ENCODE results near the gene VPS4A.
"Not testable (repeated sequence)": the region's sequence is repeated elsewhere in the genome, so short reads cannot be mapped to it uniquely, and the experiment has no call there.

Gene VPS4A

DNA sequence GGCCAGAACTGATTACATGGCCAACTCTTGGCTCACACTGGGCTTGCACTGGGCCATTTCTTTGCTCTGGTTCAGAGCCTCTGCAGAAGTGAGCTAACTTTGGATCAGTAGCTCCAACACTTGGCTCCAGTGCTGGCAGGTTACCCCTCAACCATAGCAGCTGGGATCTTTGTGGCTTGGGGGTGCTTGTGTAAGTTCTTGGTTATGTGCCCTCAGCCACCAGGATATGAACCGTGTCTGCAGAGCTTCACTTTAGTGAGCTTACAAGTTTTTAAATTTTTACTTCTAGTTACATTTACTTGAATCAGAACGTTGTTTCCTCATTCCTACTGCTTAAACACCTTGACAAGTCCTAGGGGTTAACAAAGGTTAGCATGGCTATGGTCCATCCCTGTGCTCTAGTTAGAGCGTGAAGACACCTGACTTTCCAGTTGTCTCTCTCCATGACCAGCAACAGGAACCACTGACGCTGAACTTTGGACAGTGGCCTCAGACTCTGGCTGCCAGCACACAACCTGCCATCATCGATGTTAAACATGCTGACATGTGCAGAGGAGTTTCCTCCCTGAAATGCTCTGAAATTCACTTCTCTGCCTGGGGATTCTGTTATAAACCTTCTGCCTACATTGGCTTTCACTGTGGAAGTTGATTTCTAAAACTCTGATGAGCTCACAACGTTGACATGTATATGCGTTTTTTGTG lies 15.2 kb downstream of the VPS4A start:
- DNase-seq (ENCODE audit: low read depth in 2 of 3, low spot score in 1 of 3): no peak

DNA sequence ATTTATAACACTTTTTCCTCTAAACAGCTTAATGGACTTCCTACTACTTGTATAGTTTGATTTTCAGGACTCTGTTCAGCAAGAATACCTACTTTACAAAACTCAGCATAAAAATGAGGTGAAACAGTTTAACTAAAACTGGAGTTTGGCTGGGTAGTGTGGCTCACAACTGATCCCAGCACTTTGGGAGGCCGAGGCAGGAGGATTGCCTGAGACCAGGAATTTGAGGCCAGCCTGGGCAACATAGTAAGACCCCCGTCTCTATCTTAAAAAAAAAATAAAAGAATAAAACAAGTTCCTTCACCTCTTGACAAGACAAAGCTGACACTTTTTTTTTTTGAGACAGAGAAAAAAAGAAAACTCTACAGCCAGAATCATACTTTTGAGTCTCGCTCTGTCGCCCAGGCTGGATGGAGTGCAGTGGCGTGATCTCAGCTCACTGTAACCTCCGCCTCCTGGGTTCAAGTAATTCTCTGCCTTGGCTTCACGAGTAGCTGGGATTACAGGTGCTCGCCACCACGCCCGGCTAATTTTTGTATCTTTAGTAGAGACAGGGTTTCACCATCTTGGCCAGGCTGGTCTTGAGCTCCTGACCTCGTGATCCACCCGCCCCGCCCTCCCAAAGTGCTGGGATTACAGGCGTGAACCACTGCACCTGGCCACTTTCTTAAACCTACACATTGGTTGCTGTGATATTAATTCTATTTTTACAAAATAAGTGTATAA lies 16.6 kb downstream of the VPS4A start:
- no peak for DNase-seq (ENCODE audit: low read depth in 2 of 3, low spot score in 1 of 3)

DNA sequence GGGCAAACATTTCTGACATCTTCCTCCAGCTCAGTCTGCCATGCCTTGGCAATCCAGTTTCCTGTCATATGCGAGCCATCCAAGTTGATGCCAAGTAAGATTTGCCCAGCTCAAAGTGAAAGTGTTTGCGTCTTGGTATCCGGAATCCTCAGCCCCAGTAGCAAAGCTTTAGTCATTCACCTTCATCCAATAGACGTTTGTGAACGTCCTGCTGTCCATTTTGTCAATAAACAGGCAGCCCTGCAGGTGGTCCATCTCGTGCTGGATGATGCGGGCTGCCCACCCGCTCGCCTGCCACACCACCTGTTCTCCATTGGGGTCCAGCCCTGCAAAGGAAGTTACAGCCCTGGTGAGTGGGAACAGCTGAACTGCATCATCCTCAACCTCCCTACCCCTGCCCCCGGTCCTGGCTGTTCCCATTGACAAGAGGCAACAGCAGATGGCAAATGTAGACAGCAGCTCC lies 17.7 kb downstream of the VPS4A start:
- DNase-seq (ENCODE audit: low read depth in 2 of 3, low spot score in 1 of 3): no peak

DNA sequence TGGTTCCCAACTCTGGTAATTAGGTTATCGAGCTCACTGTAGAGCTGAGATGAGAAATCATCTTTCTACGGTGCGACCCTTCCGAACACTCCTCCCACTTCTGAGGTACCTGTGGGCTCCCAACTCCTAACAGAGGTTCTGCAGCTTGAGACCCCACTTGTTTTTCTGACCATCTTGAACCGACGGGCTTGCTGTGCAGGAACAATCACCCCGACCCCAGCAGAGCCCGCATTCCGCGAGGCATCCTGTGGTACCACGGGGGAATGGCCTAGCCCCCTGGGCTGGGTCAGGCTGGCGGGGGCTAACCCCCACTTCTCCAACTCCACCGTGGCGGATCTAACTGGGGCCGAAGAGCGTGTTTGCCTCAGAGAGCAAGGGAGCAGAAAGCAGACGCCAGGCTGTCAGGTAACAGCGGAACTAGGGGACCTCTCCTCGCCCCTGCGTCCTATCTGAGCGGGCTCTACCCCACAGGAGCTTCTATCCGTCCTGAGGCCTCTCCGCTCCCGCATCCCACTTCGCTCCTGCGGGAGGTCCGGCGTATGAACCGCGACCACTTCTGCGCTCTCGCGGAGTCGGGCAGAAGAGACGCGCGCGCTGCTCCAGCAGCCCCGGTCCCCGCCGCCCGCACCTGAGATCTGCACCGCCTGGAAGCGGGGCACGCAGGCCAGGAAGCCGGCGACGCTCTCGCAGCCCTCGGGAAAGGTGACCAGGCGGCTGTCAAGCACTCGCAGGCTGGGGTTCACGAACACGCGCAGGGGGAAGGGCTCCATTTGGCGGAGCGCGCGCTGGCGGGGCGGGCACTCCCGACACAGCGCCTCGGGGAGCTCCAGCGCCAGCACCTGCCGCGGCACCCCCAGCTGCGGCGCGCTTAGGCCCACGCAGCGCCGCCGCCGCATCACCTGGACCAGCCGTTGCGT lies 18.5 kb downstream of the VPS4A start:
- peak in 2 of 3 donors; percentile 18 to 38 for DNase-seq (ENCODE audit: low read depth in 2 of 3, low spot score in 1 of 3)

DNA sequence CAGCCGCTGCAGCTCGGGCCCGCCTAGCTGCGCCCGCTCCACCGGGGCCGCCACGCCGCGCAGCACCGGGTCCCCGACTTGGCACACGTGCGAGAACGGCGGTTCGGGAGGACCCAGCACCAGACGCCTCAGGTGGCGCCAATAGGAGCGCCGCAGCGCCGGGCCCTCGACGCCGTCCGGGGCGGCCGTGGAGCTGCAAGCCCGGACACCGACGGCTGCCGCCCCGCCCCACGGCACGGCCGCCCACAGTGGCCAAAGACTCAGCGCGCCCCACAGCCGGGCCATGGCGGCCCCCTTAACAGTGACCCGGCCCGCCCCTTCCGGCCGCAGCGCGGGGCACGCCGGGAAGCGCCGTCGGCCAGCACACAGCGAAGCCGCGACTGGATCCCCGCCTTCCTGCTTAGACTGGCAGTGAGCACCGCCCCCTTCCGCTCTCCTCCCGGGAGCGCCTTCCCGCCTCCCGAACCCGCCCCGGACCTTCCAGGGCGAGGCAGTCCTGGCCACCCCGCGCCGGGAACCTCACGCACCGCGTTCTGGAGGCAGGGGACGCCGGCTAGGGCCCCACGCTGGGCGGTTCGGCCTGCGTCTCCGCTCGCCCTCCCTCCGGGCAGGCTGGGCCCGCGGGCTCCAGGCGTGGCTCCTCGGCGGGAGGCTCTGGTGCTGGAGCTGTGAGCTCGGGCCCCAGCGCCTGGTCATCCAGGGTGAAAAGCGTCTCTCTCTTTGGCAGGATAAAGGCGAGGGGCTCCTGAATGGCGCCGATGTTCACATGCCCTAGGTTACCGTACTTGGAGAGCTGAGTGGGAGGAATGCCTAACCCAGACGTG lies 19.3 kb downstream of the VPS4A start, which contains the start of gene PDF:
PDF (minus strand) TSS at position 303 of the 824 bp plus-strand sequence; CDS start at position 285, 18 bp downstream.
- peak; percentile 59 to 89 (median 71) for DNase-seq (ENCODE audit: low read depth in 2 of 3, low spot score in 1 of 3)

DNA sequence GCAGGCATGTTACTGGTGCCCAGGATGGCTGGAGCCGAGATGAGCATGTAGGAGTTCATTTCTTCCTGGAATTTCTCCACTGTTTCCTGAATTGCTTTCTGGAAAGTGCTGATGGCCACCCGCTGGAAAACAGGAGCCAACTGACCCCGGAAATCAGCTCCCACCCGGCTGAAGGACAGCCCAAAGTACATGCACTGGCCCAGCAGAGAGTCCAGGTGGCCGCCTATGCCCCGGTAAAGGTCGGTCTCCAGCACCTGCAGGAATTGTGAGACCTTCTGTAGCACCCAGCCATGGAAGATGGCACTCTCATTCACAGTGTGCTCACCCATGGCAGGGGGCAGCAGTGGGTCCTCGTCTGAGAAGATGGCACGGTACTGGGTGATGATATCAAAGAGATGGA lies 23.5 kb downstream of the VPS4A start:
- no peak for DNase-seq (ENCODE audit: low read depth in 2 of 3, low spot score in 1 of 3)

DNA sequence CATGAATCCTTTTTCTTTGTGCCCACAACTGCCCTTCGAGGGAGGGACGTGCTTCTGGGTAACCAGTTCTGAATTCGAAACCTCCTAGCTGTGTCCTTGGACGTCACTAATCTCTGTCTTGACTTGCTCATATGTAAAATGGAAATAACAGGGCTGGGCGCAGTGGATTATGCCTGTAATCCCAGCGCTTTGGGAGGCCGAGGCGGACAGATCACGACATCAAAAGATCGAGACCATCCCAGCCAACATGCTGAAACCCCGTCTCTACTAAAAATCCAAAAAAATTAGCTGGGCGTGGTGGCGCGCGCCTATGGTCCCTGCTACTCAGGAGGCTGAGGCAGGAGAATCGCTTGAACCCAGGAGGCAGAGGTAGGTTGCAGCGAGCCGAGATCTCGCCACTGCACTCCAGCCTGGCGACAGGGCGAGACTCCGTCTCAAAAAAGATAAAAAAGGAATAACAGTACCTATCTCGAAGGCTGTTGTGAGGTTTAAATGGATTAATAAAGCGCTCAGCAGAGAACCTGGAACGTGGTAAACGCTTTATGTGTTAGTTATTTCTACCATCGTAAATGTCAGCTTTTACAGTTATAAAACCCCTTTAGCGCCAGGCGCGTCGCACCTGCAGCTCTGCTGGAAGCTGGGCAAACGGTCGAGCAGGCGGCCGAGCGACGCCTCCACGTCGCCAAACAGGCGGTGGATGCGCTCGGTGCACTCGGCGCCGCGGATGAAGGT lies 27.6 kb downstream of the VPS4A start:
- DNase-seq (ENCODE audit: low read depth in 2 of 3, low spot score in 1 of 3): no peak

DNA sequence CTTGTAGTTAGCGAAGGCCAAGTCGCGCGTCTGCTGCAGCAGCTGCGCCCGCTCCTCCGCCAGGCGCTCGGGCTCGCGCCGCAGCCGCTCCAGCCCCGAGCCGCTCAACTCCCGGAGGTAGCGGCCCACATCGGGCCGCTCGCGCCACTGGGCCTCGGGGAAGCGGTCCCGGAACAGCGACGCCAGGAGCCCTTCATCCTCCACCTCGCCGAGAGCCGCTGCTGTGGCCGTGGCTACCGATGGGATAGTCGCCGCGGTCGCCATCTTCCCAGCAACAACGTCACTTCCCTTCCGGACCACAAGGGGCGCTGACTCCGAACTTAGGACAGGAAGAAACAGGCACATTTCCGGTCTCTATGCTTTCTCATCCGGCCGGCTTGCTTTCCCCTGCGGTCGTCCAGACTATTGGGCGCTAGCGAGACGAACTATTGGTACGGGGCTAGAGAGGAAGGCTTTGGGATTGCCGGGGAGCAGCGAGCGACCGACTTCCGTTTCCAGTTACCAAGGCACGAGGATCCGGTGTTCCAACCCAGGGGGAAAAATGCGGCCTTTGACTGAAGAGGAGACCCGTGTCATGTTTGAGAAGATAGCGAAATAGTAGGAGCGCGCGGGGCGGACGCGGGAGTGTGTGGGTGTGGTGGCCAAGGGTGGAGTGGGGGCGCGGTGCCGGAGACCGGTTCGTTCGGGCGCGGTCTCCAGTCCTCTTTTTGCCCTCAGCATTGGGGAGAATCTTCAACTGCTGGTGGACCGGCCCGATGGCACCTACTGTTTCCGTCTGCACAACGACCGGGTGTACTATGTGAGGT lies 28.3 kb downstream of the VPS4A start, which contains the start of the genes COG8 and NIP7:
COG8 (minus strand) TSS at position 276 of the 806 bp plus-strand sequence; CDS start at position 264, 12 bp downstream.
NIP7 (plus strand) TSS at position 484 of the 806 bp plus-strand sequence; CDS start at position 542, 58 bp downstream.
- DNase-seq (ENCODE audit: low read depth in 2 of 3, low spot score in 1 of 3): peak; percentile 91 to 92 (median 91)

DNA sequence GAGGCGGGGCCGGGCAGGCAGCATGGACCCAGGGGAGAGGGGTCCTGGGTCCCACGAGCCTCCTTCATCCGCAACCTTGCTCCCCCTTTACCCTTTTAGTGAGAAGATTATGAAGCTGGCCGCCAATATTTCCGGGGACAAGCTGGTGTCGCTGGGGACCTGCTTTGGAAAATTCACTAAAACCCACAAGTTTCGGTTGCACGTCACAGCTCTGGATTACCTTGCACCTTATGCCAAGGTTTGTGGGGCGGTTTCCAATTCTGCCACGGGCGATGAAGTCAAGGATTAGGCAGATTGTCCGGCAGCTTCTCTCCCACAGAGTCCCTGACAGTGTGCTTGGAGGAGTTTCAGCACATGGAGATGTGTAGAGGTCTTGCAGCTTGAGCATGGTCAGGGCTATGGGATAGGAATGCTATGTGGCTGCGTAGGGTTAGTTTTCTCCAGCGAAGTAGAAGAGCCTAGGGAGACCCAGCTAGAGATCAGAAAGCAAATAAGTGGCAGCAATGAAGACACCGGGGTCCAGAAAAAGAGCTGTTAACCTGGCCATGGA lies 29.0 kb downstream of the VPS4A start:
- DNase-seq (ENCODE audit: low read depth in 2 of 3, low spot score in 1 of 3): peak in 2 of 3 donors; percentile 13 to 29

DNA sequence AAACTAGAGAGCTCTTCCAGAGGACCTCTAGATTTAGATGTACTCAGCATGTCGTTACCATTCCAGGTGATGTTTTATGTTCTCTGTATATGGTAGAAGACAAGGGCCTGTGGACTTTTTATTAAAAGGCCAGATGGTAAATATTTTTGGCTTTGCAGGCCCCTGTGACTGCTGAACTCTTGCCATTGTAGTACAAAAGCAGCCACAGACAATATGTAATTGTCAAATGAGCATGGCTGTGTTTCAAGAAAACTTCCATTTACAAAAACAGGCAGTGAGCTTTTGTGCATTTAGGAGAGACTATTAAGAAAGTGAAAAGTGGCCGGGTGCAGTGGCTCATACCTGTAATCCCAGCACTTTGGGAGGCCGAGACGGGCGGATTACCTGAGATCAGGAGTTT lies 33.0 kb downstream of the VPS4A start:
- no peak for DNase-seq (ENCODE audit: low read depth in 2 of 3, low spot score in 1 of 3)

DNA sequence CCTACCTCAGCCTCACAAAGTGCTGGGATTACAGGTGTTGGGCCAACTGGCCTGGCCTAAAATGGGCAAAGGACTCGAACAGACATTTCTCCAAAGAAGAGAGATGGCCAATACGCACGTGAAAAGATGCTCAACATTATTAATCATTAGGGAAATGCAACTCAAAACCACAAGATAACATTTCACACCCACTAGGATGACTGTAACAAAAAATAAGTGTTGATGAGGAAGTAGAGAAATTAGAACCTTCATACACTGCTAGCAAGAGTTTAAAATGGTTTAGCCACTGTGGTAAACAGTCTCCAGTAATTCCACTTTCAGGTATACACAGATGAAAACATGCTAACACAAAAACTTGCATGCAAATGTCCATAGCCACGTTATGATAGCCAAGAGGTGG lies 34.8 kb downstream of the VPS4A start:
- no peak for DNase-seq (ENCODE audit: low read depth in 2 of 3, low spot score in 1 of 3)

DNA sequence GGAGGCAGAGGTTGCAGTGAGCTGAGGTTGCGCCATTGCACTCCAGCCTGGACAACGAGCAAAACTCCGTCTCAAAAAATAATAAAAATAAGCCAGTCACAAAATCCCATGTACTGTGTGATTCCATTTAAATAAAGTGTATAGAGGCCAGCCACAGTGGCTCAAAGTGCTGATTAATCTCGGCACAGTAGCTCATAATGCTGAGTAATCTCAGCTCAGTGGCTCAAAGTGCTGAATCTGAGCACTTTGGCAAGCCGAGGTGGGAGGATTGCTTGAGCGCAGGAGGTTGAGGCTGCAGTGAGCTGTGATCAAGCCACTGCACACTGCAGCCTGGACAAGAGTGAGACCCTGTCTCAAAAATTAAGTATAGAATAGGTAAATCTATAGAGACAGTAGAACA lies 35.5 kb downstream of the VPS4A start:
- DNase-seq (ENCODE audit: low read depth in 2 of 3, low spot score in 1 of 3): no peak

DNA sequence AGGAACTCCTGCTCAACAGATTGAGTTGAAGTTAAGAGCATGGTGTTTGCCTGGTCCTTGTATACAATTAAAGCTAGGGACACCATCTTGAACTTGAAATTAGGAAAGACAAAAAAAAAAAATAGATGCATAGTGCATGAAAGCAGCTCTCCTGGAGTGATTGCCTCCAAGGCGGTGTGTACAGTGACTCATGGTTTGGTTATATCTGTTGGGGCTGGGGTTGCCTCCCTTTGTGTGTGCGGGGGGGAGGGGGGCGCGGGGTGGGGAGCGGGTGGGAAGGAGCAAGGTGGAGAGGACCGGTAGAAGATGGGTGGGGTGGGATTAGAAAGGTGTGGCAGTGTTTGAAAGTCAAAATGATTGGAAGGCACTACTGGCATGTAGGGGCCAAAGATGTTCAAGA lies 37.1 kb downstream of the VPS4A start:
- DNase-seq (ENCODE audit: low read depth in 2 of 3, low spot score in 1 of 3): no peak

DNA sequence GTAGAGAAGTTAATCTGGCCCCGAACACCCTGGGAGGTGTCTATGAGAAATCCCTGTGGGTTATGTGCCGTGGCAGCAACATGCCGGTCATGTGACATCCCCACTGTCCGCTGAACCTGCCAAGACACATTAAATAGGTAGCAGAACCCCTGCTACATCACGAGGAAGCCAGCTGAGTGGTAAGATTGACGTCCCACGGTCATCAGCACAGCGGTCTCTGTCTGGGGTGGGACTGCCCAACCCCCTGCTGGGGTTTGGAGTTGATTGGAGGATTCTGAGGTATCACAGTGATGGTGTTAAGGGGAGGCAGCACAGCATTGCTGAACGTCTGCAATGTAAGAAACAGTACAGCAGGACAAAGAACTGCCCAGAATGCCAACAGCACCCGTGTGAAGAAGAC lies 38.4 kb downstream of the VPS4A start:
- no peak for DNase-seq (ENCODE audit: low read depth in 2 of 3, low spot score in 1 of 3)

DNA sequence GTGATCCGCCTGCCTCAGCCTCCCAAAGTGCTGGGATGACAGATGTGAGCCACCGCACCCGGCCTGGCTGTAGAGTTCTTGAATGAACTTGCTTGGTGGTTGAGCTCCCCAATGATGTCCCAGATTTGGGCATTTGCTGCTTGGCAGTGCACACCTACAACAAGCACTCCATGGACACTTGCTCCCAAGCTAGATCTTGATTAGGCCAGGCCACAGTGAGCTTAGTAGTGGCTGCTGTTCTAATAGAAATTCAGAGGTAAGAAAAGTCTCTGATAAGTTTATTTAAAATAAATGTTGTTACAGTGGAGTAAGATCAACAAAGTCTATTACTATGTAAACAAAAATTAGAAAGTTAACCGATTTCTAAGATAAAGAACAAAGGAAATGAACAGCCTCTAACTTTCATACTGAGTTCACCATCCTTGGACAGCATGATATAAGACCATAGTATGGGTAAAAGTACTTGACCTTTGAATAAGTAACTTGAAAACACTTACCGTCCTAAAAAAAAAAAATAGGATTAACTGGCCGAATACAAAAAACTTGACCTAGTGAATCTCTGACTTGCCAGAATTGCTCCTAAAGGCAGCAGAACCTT lies 39.5 kb downstream of the VPS4A start:
- DNase-seq (ENCODE audit: low read depth in 2 of 3, low spot score in 1 of 3): no peak

DNA sequence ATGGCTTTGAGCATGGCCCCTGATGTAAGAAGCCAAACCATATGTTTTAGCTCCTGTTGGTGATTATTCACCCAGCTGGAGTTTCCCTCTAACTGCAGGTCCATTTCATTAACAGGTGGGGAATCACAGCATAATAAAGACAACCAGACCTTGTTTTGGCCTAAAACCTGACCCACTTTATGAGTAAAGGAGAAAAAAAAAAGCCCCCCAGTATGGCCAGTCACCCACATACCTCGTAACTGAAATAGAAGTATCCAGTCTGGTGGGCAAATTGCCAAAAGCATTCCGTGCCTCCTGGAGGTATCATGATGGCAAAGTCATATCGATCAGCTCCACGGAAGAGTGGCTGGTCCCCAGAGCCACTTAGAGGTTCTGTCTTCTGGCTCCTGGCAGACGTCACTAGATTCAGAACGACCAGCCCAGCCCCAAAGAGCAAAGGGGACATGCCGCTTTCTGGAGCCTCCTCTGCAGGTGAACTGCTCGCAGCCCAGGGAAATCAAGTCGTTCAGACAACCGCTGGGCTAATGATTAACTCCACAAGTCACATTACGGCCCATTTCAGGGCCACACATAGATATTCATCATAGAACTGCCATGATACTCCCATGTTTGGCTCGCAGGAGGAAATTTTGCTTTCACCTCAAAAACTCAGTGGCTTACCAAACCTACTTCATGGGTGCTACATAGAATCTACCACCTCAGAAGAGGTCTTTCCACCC lies 40.3 kb downstream of the VPS4A start, which contains the start of gene TMED6:
TMED6 (minus strand) TSS at position 478 of the 719 bp plus-strand sequence; CDS start at position 445, 33 bp downstream.
- no peak for DNase-seq (ENCODE audit: low read depth in 2 of 3, low spot score in 1 of 3)

DNA sequence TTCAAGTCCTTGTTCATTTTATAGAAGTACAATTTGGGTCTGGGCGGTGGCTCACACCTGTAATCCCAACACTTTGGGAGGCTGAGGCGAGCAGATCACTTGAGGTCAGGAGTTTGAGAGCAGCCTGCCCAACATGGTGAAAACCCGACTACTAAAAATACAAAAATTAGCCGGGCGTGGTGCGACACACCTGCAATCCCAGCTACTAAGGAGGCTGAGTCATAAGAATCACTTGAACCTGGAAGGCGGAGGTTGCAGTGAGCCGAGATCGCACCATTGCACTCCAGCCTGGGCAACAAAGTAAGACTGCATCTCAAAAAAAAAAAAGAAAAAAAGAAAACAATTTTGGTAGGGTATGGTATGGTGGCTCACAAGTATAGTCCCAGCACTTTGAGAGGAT lies 48.9 kb downstream of the VPS4A start:
- not testable (repeated sequence) for DNase-seq (ENCODE audit: low read depth in 2 of 3, low spot score in 1 of 3)

Data from stimulated activated CD4-positive, alpha-beta T cell treated with anti-CD3 and anti-CD28 coated beads, Interleukin-12 subunit alpha, Interleukin-12 subunit beta, amount 100 ng/mL, for 48 hours (primary cell).